GM19463 (cell line): ENCODE data around the gene KCNQ1OT1.

Experiments
- ATAC-seq: cut with Tn5 transposase; IDR thresholded peaks from one replicate; pipeline ENCODE4 v1.9.1; 2021; ENCODE audit warnings: mild to moderate bottlenecking, moderate library complexity; ENCODE audit not compliant: unreplicated experiment

The KCNQ1OT1 gene

GRCh38 chr11:2703363-2704141 lies 3.8 kb upstream of the KCNQ1OT1 start:
- ATAC-seq, result no peak

GRCh38 chr11:2702771-2703362 lies 3.1 kb upstream of the KCNQ1OT1 start:
- no peak for ATAC-seq

GRCh38 chr11:2701898-2702434 lies 2.2 kb upstream of the KCNQ1OT1 start:
- no peak for ATAC-seq

- ATAC-seq, result no peak
Observed at GRCh38 chr11:2701230-2701629, 1.4 kb upstream of the KCNQ1OT1 start.

- ATAC-seq, result peak; percentile 40
Observed at GRCh38 chr11:2700415-2701211, 819 bp upstream of the KCNQ1OT1 start.

- ATAC-seq, result no peak
Observed at GRCh38 chr11:2699185-2699530, 636 bp downstream of the KCNQ1OT1 start.

- no peak for ATAC-seq
Observed at GRCh38 chr11:2698386-2699184, 1.2 kb downstream of the KCNQ1OT1 start.

GRCh38 chr11:2697866-2698265 lies 1.9 kb downstream of the KCNQ1OT1 start:
- ATAC-seq, result no peak

- ATAC-seq, result no peak
Observed at GRCh38 chr11:2696455-2696854, 3.3 kb downstream of the KCNQ1OT1 start.

GRCh38 chr11:2694995-2695939 lies 4.5 kb downstream of the KCNQ1OT1 start:
- no peak for ATAC-seq

- no peak for ATAC-seq
Observed at GRCh38 chr11:2694495-2694894, 5.3 kb downstream of the KCNQ1OT1 start.

GRCh38 chr11:2693271-2694261 lies 6.2 kb downstream of the KCNQ1OT1 start:
- ATAC-seq, result no peak

- ATAC-seq, result no peak
Observed at GRCh38 chr11:2691991-2692875, 7.6 kb downstream of the KCNQ1OT1 start.

- no peak for ATAC-seq
Observed at GRCh38 chr11:2691355-2691761, 8.4 kb downstream of the KCNQ1OT1 start.

GRCh38 chr11:2690596-2691354 lies 9.0 kb downstream of the KCNQ1OT1 start:
- no peak for ATAC-seq

GRCh38 chr11:2689651-2690575 lies 9.9 kb downstream of the KCNQ1OT1 start:
- no peak for ATAC-seq
